Hematopoietic multipotent progenitor cell treated with erythropoietin and hydrocortisone succinate and interleukin-3 and kit ligand, for 15 days (in vitro differentiated cells): ENCODE data around the gene MCC.

Source experiments
- DNase-seq: peaks from one replicate; pipeline ENCODE4 v3.0.0-alpha.2; 2015; ENCODE audit warnings: low spot score

MCC gene

GRCh38 chr5:113145757-113146387 is 342.4 kb downstream of the MCC start:
- DNase-seq = no peak

GRCh38 chr5:113142186-113142585 is 346.1 kb downstream of the MCC start:
- DNase-seq = no peak

- no peak for DNase-seq
These were observed 347.2 kb downstream of the MCC start for GRCh38 chr5:113140837-113141671.

GRCh38 chr5:113133211-113133975 is 354.9 kb downstream of the MCC start:
- DNase-seq = no peak

GRCh38 chr5:113132564-113132963 is 355.7 kb downstream of the MCC start:
- DNase-seq = no peak

- DNase-seq = no peak
These were observed 359.5 kb downstream of the MCC start for GRCh38 chr5:113128641-113129330.

- no peak for DNase-seq
These were observed 360.2 kb downstream of the MCC start for GRCh38 chr5:113128082-113128481.

- DNase-seq = no peak
These were observed 361.2 kb downstream of the MCC start for GRCh38 chr5:113127021-113127420.

- no peak for DNase-seq
These were observed 362.9 kb downstream of the MCC start for GRCh38 chr5:113125371-113125770.

- no peak for DNase-seq
These were observed 363.3 kb downstream of the MCC start for GRCh38 chr5:113124914-113125313.

- no peak for DNase-seq
These were observed 364.0 kb downstream of the MCC start for GRCh38 chr5:113124265-113124664.

GRCh38 chr5:113123618-113124017 is 364.6 kb downstream of the MCC start:
- no peak for DNase-seq

GRCh38 chr5:113122053-113122452 is 366.2 kb downstream of the MCC start:
- DNase-seq = no peak

GRCh38 chr5:113119246-113119924 is 368.9 kb downstream of the MCC start:
- DNase-seq = no peak

- no peak for DNase-seq
These were observed 369.5 kb downstream of the MCC start for GRCh38 chr5:113118765-113119164.

- no peak for DNase-seq
These were observed 370.0 kb downstream of the MCC start for GRCh38 chr5:113118298-113118697.

- DNase-seq = no peak
These were observed 370.6 kb downstream of the MCC start for GRCh38 chr5:113117543-113118115.

GRCh38 chr5:113115956-113116355 is 372.3 kb downstream of the MCC start:
- no peak for DNase-seq

- no peak for DNase-seq
These were observed 373.2 kb downstream of the MCC start for GRCh38 chr5:113115061-113115460.

- no peak for DNase-seq
These were observed 373.7 kb downstream of the MCC start for GRCh38 chr5:113114559-113114958.

GRCh38 chr5:113112435-113112834 is 375.8 kb downstream of the MCC start:
- no peak for DNase-seq
